ENCODE results near the gene GPR37L1.

DNA sequence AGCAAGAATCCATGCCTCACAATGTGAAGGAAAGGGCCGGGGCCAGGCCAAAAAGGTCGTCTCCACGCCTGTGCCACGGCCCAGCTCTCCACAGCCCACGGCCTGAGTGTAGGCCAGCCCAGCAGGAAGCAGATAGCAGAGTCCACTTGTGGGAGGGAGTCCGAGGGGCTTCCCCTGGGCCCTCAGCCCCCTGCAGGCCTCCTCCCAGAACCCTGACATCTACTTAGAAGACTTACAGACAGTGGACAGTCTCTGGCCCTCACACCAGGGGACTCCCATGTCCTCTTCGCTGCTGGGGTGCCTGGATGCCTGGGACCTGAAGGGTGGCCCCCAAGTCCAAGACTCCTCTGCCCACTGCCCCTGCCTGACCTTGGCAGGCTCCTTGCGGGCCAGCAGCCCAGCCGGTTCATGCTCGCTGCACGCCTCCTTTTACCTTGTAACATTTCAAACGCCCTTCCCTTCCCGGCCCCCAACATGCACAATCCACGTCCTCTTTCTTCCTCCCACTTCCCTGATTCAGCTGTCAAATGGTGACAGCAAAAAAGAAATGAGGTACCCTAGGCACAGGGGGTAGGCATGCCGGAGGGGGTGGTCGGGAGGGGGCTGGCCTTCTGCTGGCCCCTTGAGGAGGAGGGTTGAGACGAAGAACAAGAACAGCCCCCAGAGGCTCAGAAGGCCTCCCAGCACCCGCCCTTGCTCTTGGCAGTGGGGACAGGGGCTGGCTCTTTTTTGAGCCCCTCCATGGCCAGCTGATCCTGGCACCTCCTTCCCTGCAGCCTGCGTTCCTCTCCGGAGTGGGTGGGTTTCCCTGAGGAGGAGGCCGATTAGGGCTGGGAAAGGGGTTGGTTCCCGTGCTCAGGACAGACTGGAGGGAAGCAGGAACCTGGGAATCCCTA, 38.7 kb downstream of the GPR37L1 start:
- TF ChIP-seq, protein P1, sequence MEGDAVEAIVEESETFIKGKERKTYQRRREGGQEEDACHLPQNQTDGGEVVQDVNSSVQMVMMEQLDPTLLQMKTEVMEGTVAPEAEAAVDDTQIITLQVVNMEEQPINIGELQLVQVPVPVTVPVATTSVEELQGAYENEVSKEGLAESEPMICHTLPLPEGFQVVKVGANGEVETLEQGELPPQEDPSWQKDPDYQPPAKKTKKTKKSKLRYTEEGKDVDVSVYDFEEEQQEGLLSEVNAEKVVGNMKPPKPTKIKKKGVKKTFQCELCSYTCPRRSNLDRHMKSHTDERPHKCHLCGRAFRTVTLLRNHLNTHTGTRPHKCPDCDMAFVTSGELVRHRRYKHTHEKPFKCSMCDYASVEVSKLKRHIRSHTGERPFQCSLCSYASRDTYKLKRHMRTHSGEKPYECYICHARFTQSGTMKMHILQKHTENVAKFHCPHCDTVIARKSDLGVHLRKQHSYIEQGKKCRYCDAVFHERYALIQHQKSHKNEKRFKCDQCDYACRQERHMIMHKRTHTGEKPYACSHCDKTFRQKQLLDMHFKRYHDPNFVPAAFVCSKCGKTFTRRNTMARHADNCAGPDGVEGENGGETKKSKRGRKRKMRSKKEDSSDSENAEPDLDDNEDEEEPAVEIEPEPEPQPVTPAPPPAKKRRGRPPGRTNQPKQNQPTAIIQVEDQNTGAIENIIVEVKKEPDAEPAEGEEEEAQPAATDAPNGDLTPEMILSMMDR (IDR thresholded peaks at IDR 0.05; ENCODE audit: low read depth, low read length, poor library complexity, severe bottlenecking): no peak
- TF ChIP-seq EZH2phosphoT487 (IDR thresholded peaks at IDR 0.05; ENCODE audit: borderline replicate concordance, low read length): no peak

Data from DOHH2 (cell line).